AG04450 (cell line): ENCODE measurements around the gene SECISBP2. TPM values are rescaled to one million over a fixed set of nuclear protein-coding genes. Genes with fewer than 3 reads are reported as not detected.

Experiments used
- CTCF ChIA-PET: fragments of 300-600, 350-600 bp; formaldehyde crosslinking; extraction: SDS; loops from one replicate; lab custom pipeline; 2022; ENCODE audit warnings: antibody characterized with exemption, inconsistent platforms; lab: Charles Lee
- POLR2A ChIA-PET: fragments of 350-600 bp; formaldehyde crosslinking; extraction: SDS; loops from one replicate; lab custom pipeline; 2021; ENCODE audit warnings: antibody characterized with exemption, inconsistent platforms; lab: Yijun Ruan, JAX
- DNase-seq: peaks from one replicate; pipeline ENCODE4 v3.0.0-alpha.2; 2011; ENCODE audit warnings: low read depth, low spot score
- H3K27ac ChIP-seq: one replicate; pipeline ENCODE4 v1.5.1; 2012; ENCODE audit warnings: low read depth, low read length, control low read depth
- H3K27me3 ChIP-seq: one replicate; pipeline ENCODE4 v1.6.0; 2012; ENCODE audit warnings: low read length; ENCODE audit not compliant: control insufficient read depth, insufficient read depth
- H3K4me3 ChIP-seq: 2 replicates; pipeline ENCODE4 v1.5.1; 2011; ENCODE audit warnings: mild to moderate bottlenecking, low read depth, low read length, control low read depth
- H3K9me3 ChIP-seq: 2 replicates; pipeline ENCODE4 v1.5.1; 2012; ENCODE audit warnings: low read length; ENCODE audit not compliant: control insufficient read depth, insufficient read depth
- CTCF ChIP-seq: IDR thresholded peaks from 2 replicates; pipeline ENCODE4 v1.5.1; 2011; ENCODE audit warnings: low read depth, low read length, control low read depth, inconsistent platforms
- polyA plus RNA-seq: library from polyadenylated mRNA; depleted of rRNA; stranded (reverse); fragments of >200 nt; gene quantifications from 2 replicates; pipeline ENCODE4 v1.2.3, GENCODE V29; 2011

Gene SECISBP2
- polyA plus RNA-seq, 1 experiment: 26.3 TPM

- no peak overlapping the region for H3K27ac ChIP-seq
- ChIA-PET CTCF (interaction anchor here (1.7 kb wide), 1 partner anchor 165 kb away, joined by 8 read pairs; no protein-coding TSS in a partner anchor), POLR2A (no interaction called here)
- H3K9me3 ChIP-seq: peaks cover 5% of the 10 kb centered on the region; the same call in 1 of the 2 replicates
- no peaks in the 10 kb centered on the region for H3K27me3 ChIP-seq
- H3K4me3 ChIP-seq: no peak overlapping the region
- no peak for DNase-seq
- TF ChIP-seq CTCF: no peak
Observed at GRCh38 chr9:89383721-89384300, 65.5 kb downstream of the SECISBP2 start.

- CTCF ChIA-PET: no interaction called here
- Histone ChIP-seq H3K27me3 (no peaks in the 10 kb centered on the region), H3K9me3 (peaks cover 5% of the 10 kb centered on the region; the same call in 1 of the 2 replicates), H3K4me3 (no peak overlapping the region), H3K27ac (no peak overlapping the region)
- no peak for TF ChIP-seq CTCF
- POLR2A ChIA-PET: no interaction called here
- DNase-seq: no peak
Observed at GRCh38 chr9:89384783-89385182, 66.5 kb downstream of the SECISBP2 start.

GRCh38 chr9:89386206-89386605 lies 67.9 kb downstream of the SECISBP2 start:
- Histone ChIP-seq H3K27ac (no peak overlapping the region), H3K4me3 (no peak overlapping the region), H3K9me3 (peaks cover 5% of the 10 kb centered on the region; the same call in 1 of the 2 replicates), H3K27me3 (no peaks in the 10 kb centered on the region)
- DNase-seq: no peak
- no peak for TF ChIP-seq CTCF
- ChIA-PET CTCF (interaction anchor here (1.2 kb wide), 1 partner anchor 163 kb away, joined by 5 read pairs; no protein-coding TSS in a partner anchor), POLR2A (no interaction called here)

- Histone ChIP-seq H3K4me3 (no peak overlapping the region), H3K27me3 (no peaks in the 10 kb centered on the region), H3K9me3 (peaks cover 5% of the 10 kb centered on the region; the same call in 1 of the 2 replicates), H3K27ac (no peak overlapping the region)
- POLR2A ChIA-PET: no interaction called here
- CTCF ChIA-PET: interaction anchor here (1.2 kb wide), 1 partner anchor 162 kb away, joined by 5 read pairs; no protein-coding TSS in a partner anchor
- TF ChIP-seq CTCF: no peak
- no peak for DNase-seq
Observed at GRCh38 chr9:89386797-89387196, 68.5 kb downstream of the SECISBP2 start.

- ChIA-PET POLR2A (no interaction called here), CTCF (interaction anchor here (1.2 kb wide), 1 partner anchor 162 kb away, joined by 6 read pairs; no protein-coding TSS in a partner anchor)
- no peak overlapping the region for H3K27ac ChIP-seq
- H3K9me3 ChIP-seq: peaks cover 5% of the 10 kb centered on the region; the same call in 1 of the 2 replicates
- TF ChIP-seq CTCF: no peak
- no peaks in the 10 kb centered on the region for H3K27me3 ChIP-seq
- H3K4me3 ChIP-seq: no peak overlapping the region
- no peak for DNase-seq
Observed at GRCh38 chr9:89387197-89387849, 69.0 kb downstream of the SECISBP2 start.
